NCI-H524 (cell line): ENCODE measurements around the gene TECR.
"Not testable (repeated sequence)": the region's sequence is repeated elsewhere in the genome, so short reads cannot be mapped to it uniquely, and the experiment has no call there.

Source experiments
- DNase-seq, 2 experiments: peaks; one replicate each; lab custom pipeline; 2025; lab: John Stamatoyannopoulos, UW

TECR gene

GRCh38 chr19:14529254-14530004 is at the start of gene TECR:
TSS of gene TECR (plus strand) at chr19:14529594. CDS start at chr19:14529697, 103 bp downstream.
- peak; percentile 100 for DNase-seq

- DNase-seq, result peak in 1 of 2 experiments; percentile 34
Measured at GRCh38 chr19:14479975-14480699, 49.3 kb upstream of the TECR start.

- no peak for DNase-seq
Measured at GRCh38 chr19:14480700-14481079, 48.7 kb upstream of the TECR start.

GRCh38 chr19:14482172-14482941 is 47.0 kb upstream of the TECR start:
- DNase-seq, result no peak

GRCh38 chr19:14487370-14488125 is 41.8 kb upstream of the TECR start:
- DNase-seq, result no peak

- no peak for DNase-seq
Measured at GRCh38 chr19:14492756-14493337, 36.5 kb upstream of the TECR start.

GRCh38 chr19:14494411-14494810 is 35.0 kb upstream of the TECR start:
- DNase-seq, result no peak

GRCh38 chr19:14494910-14495671 is 34.3 kb upstream of the TECR start:
- no peak for DNase-seq

GRCh38 chr19:14495672-14496028 is 33.7 kb upstream of the TECR start:
- no peak for DNase-seq

- peak; percentile 99 for DNase-seq
Measured at GRCh38 chr19:14496029-14496833, 33.2 kb upstream of the TECR start, which contains the start of gene GIPC1. TSS of gene GIPC1 (minus strand) at chr19:14496127. CDS start at chr19:14482976, 13,151 bp downstream.

GRCh38 chr19:14496834-14497227 is 32.6 kb upstream of the TECR start:
- DNase-seq, result no peak

GRCh38 chr19:14497228-14497921 is 32.0 kb upstream of the TECR start:
- DNase-seq, result peak in 1 of 2 experiments; percentile 37

- DNase-seq, result no peak
Measured at GRCh38 chr19:14502334-14503092, 26.9 kb upstream of the TECR start.

- no peak for DNase-seq
Measured at GRCh38 chr19:14503285-14503684, 26.1 kb upstream of the TECR start.

- DNase-seq, result not testable (repeated sequence)
Measured at GRCh38 chr19:14504575-14504974, 24.8 kb upstream of the TECR start.

GRCh38 chr19:14505488-14506239 is 23.7 kb upstream of the TECR start:
- DNase-seq, result peak; percentile 13 to 28

- DNase-seq, result no peak
Measured at GRCh38 chr19:14507704-14508542, 21.5 kb upstream of the TECR start.
